Natural killer cell treated with Interleukin-12 subunit alpha and Interleukin-12 subunit beta and Interleukin-15 and Interleukin-18, amount 100 ng/mL, for 72 hours (primary cell): ENCODE results near the gene DLGAP5. TPM values are rescaled to one million over a fixed set of nuclear protein-coding genes. Genes with fewer than 3 reads are reported as not detected.
A peak's percentile ranks its signal among the peaks of the same experiment; 100 is the strongest.

Source experiments
- ATAC-seq, 2 donors: fragments of 150-1000 bp; cut with Tn5 transposase in 1 of 2; sonication (Bioruptor Pico), chemical (Tn5 transposase) in 1 of 2; 2 replicates each; pipeline ENCODE4 v1.10.0; 2021
- DNase-seq: peaks from one replicate; pipeline ENCODE4 v3.0.0; 2022; ENCODE audit warnings: low spot score
- H3K27ac Mint-ChIP-seq, 2 donors: 1 replicate in 1 of 2; 2 replicates in 1 of 2; pipeline ENCODE4 v1.8.0; 2022; ENCODE audit warnings: mixed read lengths in 2 of 2, mild to moderate bottlenecking in 1 of 2, moderate library complexity in 1 of 2
- H3K27me3 Mint-ChIP-seq, 2 donors: 1 replicate in 1 of 2; 2 replicates in 1 of 2; pipeline ENCODE4 v1.8.0; 2022; ENCODE audit warnings: mixed read lengths in 2 of 2
- H3K36me3 Mint-ChIP-seq: one replicate; pipeline ENCODE4 v1.8.0; 2022; ENCODE audit warnings: mixed read lengths
- H3K4me1 Mint-ChIP-seq, 2 donors: 1 replicate in 1 of 2; 2 replicates in 1 of 2; pipeline ENCODE4 v1.8.0; 2022; ENCODE audit warnings: low read depth in 2 of 2, mixed read lengths in 2 of 2, mild to moderate bottlenecking in 1 of 2
- H3K4me3 Mint-ChIP-seq: one replicate; pipeline ENCODE4 v1.8.0; 2022; ENCODE audit warnings: mixed read lengths
- H3K9me3 Mint-ChIP-seq: 2 replicates; pipeline ENCODE4 v1.8.0; 2022; ENCODE audit warnings: mixed read lengths
- total RNA-seq, 2 donors: library from RNA; stranded (reverse); gene quantifications; one replicate each; pipeline ENCODE4 v1.2.3, GENCODE V29; 2022

The DLGAP5 gene
- total RNA-seq, 2 donors from 2014 or later, result 27.7 to 60.6 TPM

- no peak overlapping the region for H3K4me3 Mint-ChIP-seq
- H3K36me3 Mint-ChIP-seq, result peaks cover 20% of the 10 kb centered on the region
- ATAC-seq, result peak in 1 of 2 donors; percentile 24
- H3K9me3 Mint-ChIP-seq, result no peaks in the 10 kb centered on the region
- H3K27me3 Mint-ChIP-seq, result no peaks in the 10 kb centered on the region
- H3K4me1 Mint-ChIP-seq, result peaks cover 16 to 19% of the 10 kb centered on the region in 2 donors
- H3K27ac Mint-ChIP-seq, result peak overlapping the region in 1 of 2 donors; percentile 26
- DNase-seq, result no peak
These were observed 34.3 kb downstream of the DLGAP5 start for GRCh38 chr14:55157080-55157479.

GRCh38 chr14:55153951-55154350 lies 37.4 kb downstream of the DLGAP5 start:
- H3K4me3 Mint-ChIP-seq, result no peak overlapping the region
- peaks cover 8 to 12% of the 10 kb centered on the region in 2 donors for H3K4me1 Mint-ChIP-seq
- H3K27me3 Mint-ChIP-seq, result no peaks in the 10 kb centered on the region
- no peak overlapping the region for H3K27ac Mint-ChIP-seq
- no peaks in the 10 kb centered on the region for H3K9me3 Mint-ChIP-seq
- DNase-seq (no peak), ATAC-seq (no peak)
- H3K36me3 Mint-ChIP-seq, result peaks cover 15% of the 10 kb centered on the region

GRCh38 chr14:55152052-55152753 lies 39.2 kb downstream of the DLGAP5 start:
- DNase-seq (no peak), ATAC-seq (no peak)
- H3K27ac Mint-ChIP-seq, result no peak overlapping the region
- H3K36me3 Mint-ChIP-seq, result peaks cover 9% of the 10 kb centered on the region
- no peaks in the 10 kb centered on the region for H3K9me3 Mint-ChIP-seq
- no peak overlapping the region for H3K4me3 Mint-ChIP-seq
- no peaks in the 10 kb centered on the region for H3K27me3 Mint-ChIP-seq
- H3K4me1 Mint-ChIP-seq, result peaks cover 8 to 9% of the 10 kb centered on the region in 2 donors

GRCh38 chr14:55151601-55152000 lies 39.8 kb downstream of the DLGAP5 start:
- DNase-seq (no peak), ATAC-seq (no peak)
- Mint-ChIP-seq H3K27ac (no peak overlapping the region), H3K4me1 (peaks cover 2 to 6% of the 10 kb centered on the region in 2 donors), H3K9me3 (no peaks in the 10 kb centered on the region), H3K4me3 (no peak overlapping the region), H3K27me3 (no peaks in the 10 kb centered on the region), H3K36me3 (peaks cover 8% of the 10 kb centered on the region)

GRCh38 chr14:55146425-55146824 lies 45.0 kb downstream of the DLGAP5 start:
- Mint-ChIP-seq H3K36me3 (peaks cover 39% of the 10 kb centered on the region), H3K27me3 (no peaks in the 10 kb centered on the region), H3K9me3 (no peaks in the 10 kb centered on the region), H3K4me1 (peaks cover 8 to 20% of the 10 kb centered on the region in 2 donors), H3K27ac (peak overlapping the region in 1 of 2 donors; percentile 86), H3K4me3 (no peak overlapping the region)
- ATAC-seq, result no peak
- no peak for DNase-seq

- no peak overlapping the region for H3K4me3 Mint-ChIP-seq
These were observed 48.9 kb downstream of the DLGAP5 start for GRCh38 chr14:55142466-55142865.

GRCh38 chr14:55141825-55142224 lies 49.6 kb downstream of the DLGAP5 start:
- no peak for ATAC-seq
- peaks cover 23 to 45% of the 10 kb centered on the region in 2 donors for H3K4me1 Mint-ChIP-seq
- H3K36me3 Mint-ChIP-seq, result peaks cover 63% of the 10 kb centered on the region
- H3K4me3 Mint-ChIP-seq, result no peak overlapping the region
- DNase-seq, result no peak
- peak overlapping the region in 1 of 2 donors; percentile 86 for H3K27ac Mint-ChIP-seq
- no peaks in the 10 kb centered on the region for H3K27me3 Mint-ChIP-seq
- no peaks in the 10 kb centered on the region for H3K9me3 Mint-ChIP-seq

More at GRCh38 chr14:55142466-55142865, 48.9 kb downstream of the DLGAP5 start:
- peaks cover 23 to 40% of the 10 kb centered on the region in 2 donors for H3K4me1 Mint-ChIP-seq
- no peak for ATAC-seq
- no peaks in the 10 kb centered on the region for H3K9me3 Mint-ChIP-seq
- no peak for DNase-seq
- no peaks in the 10 kb centered on the region for H3K27me3 Mint-ChIP-seq
- H3K36me3 Mint-ChIP-seq, result peaks cover 64% of the 10 kb centered on the region
- peak overlapping the region; percentile 53 to 86 for H3K27ac Mint-ChIP-seq

GRCh38 chr14:55139696-55140509 lies 51.5 kb downstream of the DLGAP5 start:
- Mint-ChIP-seq H3K36me3 (peaks cover 59% of the 10 kb centered on the region), H3K4me1 (peaks cover 28 to 51% of the 10 kb centered on the region in 2 donors), H3K9me3 (no peaks in the 10 kb centered on the region), H3K4me3 (no peak overlapping the region), H3K27me3 (no peaks in the 10 kb centered on the region), H3K27ac (peak overlapping the region in 1 of 2 donors; percentile 27)
- DNase-seq (no peak), ATAC-seq (no peak)

GRCh38 chr14:55139141-55139540 lies 52.2 kb downstream of the DLGAP5 start:
- H3K27ac Mint-ChIP-seq, result peak overlapping the region; percentile 27 to 67
- no peaks in the 10 kb centered on the region for H3K9me3 Mint-ChIP-seq
- ATAC-seq, result no peak
- no peak for DNase-seq
- H3K4me3 Mint-ChIP-seq, result peak overlapping the region; percentile 13
- H3K4me1 Mint-ChIP-seq, result peaks cover 32 to 56% of the 10 kb centered on the region in 2 donors
- H3K27me3 Mint-ChIP-seq, result no peaks in the 10 kb centered on the region
- H3K36me3 Mint-ChIP-seq, result peaks cover 55% of the 10 kb centered on the region

GRCh38 chr14:55138091-55138490 lies 53.3 kb downstream of the DLGAP5 start:
- Mint-ChIP-seq H3K4me3 (no peak overlapping the region), H3K9me3 (no peaks in the 10 kb centered on the region), H3K4me1 (peaks cover 38 to 56% of the 10 kb centered on the region in 2 donors), H3K27ac (no peak overlapping the region), H3K27me3 (no peaks in the 10 kb centered on the region), H3K36me3 (peaks cover 53% of the 10 kb centered on the region)
- ATAC-seq, result no peak
- no peak for DNase-seq

GRCh38 chr14:55136885-55137786 lies 54.2 kb downstream of the DLGAP5 start:
- H3K4me1 Mint-ChIP-seq, result peaks cover 38 to 60% of the 10 kb centered on the region in 2 donors
- no peaks in the 10 kb centered on the region for H3K27me3 Mint-ChIP-seq
- ATAC-seq (no peak), DNase-seq (no peak)
- no peak overlapping the region for H3K4me3 Mint-ChIP-seq
- peaks cover 46% of the 10 kb centered on the region for H3K36me3 Mint-ChIP-seq
- peak overlapping the region in 1 of 2 donors; percentile 7 for H3K27ac Mint-ChIP-seq
- no peaks in the 10 kb centered on the region for H3K9me3 Mint-ChIP-seq

GRCh38 chr14:55136241-55136640 lies 55.1 kb downstream of the DLGAP5 start:
- Mint-ChIP-seq H3K27ac (no peak overlapping the region), H3K27me3 (no peaks in the 10 kb centered on the region), H3K4me1 (peaks cover 46 to 60% of the 10 kb centered on the region in 2 donors), H3K36me3 (peaks cover 44% of the 10 kb centered on the region), H3K9me3 (no peaks in the 10 kb centered on the region), H3K4me3 (no peak overlapping the region)
- no peak for ATAC-seq
- no peak for DNase-seq

- Mint-ChIP-seq H3K27ac (peak overlapping the region; percentile 37 to 93), H3K27me3 (no peaks in the 10 kb centered on the region), H3K4me1 (peaks cover 48 to 57% of the 10 kb centered on the region in 2 donors), H3K9me3 (no peaks in the 10 kb centered on the region), H3K36me3 (peaks cover 27% of the 10 kb centered on the region), H3K4me3 (peak overlapping the region; percentile 97)
- DNase-seq (no peak), ATAC-seq (no peak)
These were observed 58.0 kb downstream of the DLGAP5 start for GRCh38 chr14:55133416-55133815.
